22Rv1 (cell line): ENCODE measurements around the gene AFTPH.

ENCODE experiments used
- CTCF ChIP-seq: fragments of 450-650 bp; IDR thresholded peaks from 2 replicates; pipeline ENCODE4 v1.5.1; 2017; ENCODE audit warnings: mild to moderate bottlenecking
- ZFX ChIP-seq: fragments of 450-650 bp; IDR thresholded peaks from 2 replicates; pipeline ENCODE4 v1.6.1; 2017; ENCODE audit warnings: antibody characterized with exemption, borderline replicate concordance

DNA sequence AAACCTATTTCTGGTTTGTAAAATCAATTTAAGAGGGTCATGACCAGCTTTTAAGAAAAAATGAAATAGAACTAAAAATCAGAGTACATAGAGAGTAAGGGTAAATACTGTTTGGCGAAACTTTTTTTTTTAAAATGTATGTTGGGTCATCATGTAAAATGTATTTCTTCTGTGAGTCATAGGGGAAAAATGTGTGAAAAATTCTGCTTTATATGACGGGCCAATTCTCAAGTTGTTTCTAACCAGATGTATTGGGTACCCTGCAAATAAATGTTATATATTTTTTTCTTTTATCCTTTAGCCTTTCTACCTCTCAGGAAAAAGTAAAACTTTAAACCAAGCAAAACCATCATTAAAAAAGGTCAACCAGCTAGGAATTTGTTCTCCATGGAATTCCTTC lies 13.9 kb downstream of the AFTPH start:
- TF ChIP-seq CTCF = no peak
- TF ChIP-seq ZFX = no peak
